Mucosa of descending colon (tissue), 3 donors: Measurements from ENCODE around the gene LPGAT1. TPM values are rescaled to one million over a fixed set of nuclear protein-coding genes. Genes with fewer than 3 reads are reported as not detected.

Experiments used
- ATAC-seq: fragments of 200-7000 bp; cut with Tn5 transposase; one replicate; pipeline ENCODE4 v1.9.1; 2020; ENCODE audit warnings: mild to moderate bottlenecking, moderate library complexity
- DNase-seq, 3 donors: peaks; one replicate each; pipeline ENCODE4 v3.0.0-alpha.2; 2020
- H3K36me3 ChIP-seq: fragments of 200-600 bp; one replicate; pipeline ENCODE4 v1.8.0; 2021; ENCODE audit warnings: low read depth, mild to moderate bottlenecking
- H3K4me1 ChIP-seq: fragments of 200-600 bp; one replicate; pipeline ENCODE4 v1.8.0; 2021; ENCODE audit warnings: low read depth, mild to moderate bottlenecking
- H3K4me3 ChIP-seq: fragments of 200-600 bp; one replicate; pipeline ENCODE4 v1.8.0; 2021; ENCODE audit warnings: mild to moderate bottlenecking
- H3K9me3 ChIP-seq: fragments of 200-600 bp; one replicate; pipeline ENCODE4 v1.8.0; 2021; ENCODE audit warnings: mild to moderate bottlenecking
- intact Hi-C, 2 donors: fragments of 100-400 bp; cut with DNase I in 1 of 2; cut with micrococcal nuclease in 1 of 2; formaldehyde crosslinking; loops; one replicate each; pipeline versions ENCODE4 v1.11.0 to v1.11.1; 2022; cut with DNase I, micrococcal nuclease
- total RNA-seq, 3 donors: library from RNA; stranded (reverse); fragmentation: NEBNext Ultra II Directional in 2 of 3; extraction: Animal tissue kit (Norgen Biotek cat#: 25700) in 2 of 3; gene quantifications; one replicate each; pipeline versions ENCODE4 v1.2.1 to v1.2.4, GENCODE V29; 2021 to 2023
- TF ChIP-seq, protein P1 (sequence below): fragments of 200-600 bp; IDR thresholded peaks from one replicate; pipeline ENCODE4 v1.8.0; 2022; ENCODE audit warnings: antibody characterized with exemption, mild to moderate bottlenecking
- donor health status: DM: no; HTN: no; CAD: no; lungs with moderate emphysema.
- donor health status: DM: no; HTN: no; CAD: no.
- donor health status: DM: no; HTN: yes; CAD: no.

Gene LPGAT1
- total RNA-seq, 3 donors from 2014 or later: 27.5 to 42.1 (median 34.2) TPM

DNA sequence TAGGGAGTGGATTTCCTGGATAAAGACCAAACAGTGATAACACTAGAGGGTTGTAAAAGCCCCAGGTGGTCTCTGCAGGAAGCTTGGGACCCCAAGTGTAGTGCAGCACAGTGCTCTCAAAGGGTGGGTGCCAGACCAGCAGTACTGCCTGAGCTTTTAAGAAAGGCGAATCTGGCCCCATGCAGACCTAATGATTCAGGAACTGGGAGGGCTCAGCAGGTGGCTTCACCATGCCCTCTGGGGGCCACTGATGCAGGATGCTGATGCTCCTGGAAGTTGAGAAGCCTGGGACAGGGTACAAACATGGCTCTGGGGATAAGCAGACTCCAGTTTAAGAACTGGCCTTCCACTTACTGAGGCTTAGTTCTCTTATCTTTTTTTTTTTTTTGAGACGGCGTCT lies 126.0 kb downstream of the LPGAT1 start:
- intact Hi-C loops: no loop called here
- no peak for DNase-seq

DNA sequence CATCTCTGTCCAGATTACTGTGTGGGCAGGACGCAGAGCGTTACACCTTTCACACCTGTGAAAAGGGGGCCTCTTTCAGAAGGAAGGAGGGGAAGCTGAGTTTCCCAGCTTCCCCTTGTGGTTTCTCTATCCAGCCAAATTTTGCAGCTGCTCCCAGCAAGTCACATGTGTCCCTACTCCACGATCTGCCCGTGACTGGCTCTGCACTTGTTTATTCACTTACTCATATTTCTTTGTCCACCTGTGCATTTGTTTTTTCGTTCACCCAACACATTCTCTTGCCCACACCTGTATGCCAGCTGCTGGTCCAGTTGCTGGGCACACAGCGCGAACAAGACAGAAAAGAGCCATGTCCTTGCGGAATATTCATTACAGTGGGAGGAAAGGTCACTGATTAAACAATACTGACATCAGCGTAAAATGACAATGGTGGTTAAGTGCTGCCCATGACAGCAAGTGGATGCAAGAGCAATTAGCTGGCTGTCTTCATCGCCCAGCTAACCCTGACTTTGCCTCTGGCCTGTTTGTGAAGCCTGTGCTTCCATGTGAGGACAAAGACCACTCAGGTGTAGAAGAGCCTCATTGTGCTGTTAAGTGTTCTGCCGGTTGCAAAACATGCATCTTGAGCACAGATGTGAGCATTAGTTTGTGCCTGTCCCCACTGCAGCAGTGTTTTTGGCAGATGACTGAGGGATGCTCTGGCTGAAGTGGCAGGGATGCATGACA lies 126.6 kb downstream of the LPGAT1 start:
- Histone ChIP-seq H3K4me3 (no peak overlapping the region), H3K4me1 (no peaks in the 10 kb centered on the region), H3K36me3 (no peaks in the 10 kb centered on the region), H3K9me3 (no peaks in the 10 kb centered on the region)
- intact Hi-C loops: no loop called here
- DNase-seq (no peak), ATAC-seq (no peak)
- TF ChIP-seq, protein P1, sequence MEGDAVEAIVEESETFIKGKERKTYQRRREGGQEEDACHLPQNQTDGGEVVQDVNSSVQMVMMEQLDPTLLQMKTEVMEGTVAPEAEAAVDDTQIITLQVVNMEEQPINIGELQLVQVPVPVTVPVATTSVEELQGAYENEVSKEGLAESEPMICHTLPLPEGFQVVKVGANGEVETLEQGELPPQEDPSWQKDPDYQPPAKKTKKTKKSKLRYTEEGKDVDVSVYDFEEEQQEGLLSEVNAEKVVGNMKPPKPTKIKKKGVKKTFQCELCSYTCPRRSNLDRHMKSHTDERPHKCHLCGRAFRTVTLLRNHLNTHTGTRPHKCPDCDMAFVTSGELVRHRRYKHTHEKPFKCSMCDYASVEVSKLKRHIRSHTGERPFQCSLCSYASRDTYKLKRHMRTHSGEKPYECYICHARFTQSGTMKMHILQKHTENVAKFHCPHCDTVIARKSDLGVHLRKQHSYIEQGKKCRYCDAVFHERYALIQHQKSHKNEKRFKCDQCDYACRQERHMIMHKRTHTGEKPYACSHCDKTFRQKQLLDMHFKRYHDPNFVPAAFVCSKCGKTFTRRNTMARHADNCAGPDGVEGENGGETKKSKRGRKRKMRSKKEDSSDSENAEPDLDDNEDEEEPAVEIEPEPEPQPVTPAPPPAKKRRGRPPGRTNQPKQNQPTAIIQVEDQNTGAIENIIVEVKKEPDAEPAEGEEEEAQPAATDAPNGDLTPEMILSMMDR: no peak

More for the DNA sequence above, 126.0 kb downstream of the LPGAT1 start:
- no peak overlapping the region for H3K4me3 ChIP-seq
- no peaks in the 10 kb centered on the region for H3K36me3 ChIP-seq
- no peaks in the 10 kb centered on the region for H3K9me3 ChIP-seq
- ATAC-seq: no peak
- TF ChIP-seq, protein P1: no peak
- H3K4me1 ChIP-seq: no peaks in the 10 kb centered on the region

DNA sequence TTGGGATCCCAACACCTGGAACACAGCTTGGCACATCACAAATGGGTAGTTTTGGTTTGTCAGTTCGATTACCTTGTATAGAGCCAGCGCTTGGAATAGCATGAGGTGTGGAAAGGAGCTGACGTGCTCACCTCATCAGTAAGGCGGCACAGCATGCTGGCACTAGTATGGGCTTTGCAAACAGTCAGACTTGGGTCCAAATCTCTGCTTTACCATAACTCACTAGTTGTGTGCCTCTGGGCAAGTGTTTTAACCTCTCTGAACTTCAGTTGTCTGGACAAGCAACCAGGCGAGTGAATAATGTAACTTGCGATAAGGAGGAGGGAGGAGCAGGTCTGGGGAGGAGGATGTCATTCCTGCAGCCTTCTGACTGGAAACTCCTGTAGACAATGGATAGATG lies 128.8 kb downstream of the LPGAT1 start:
- Histone ChIP-seq H3K9me3 (no peaks in the 10 kb centered on the region), H3K4me3 (no peak overlapping the region), H3K36me3 (no peaks in the 10 kb centered on the region), H3K4me1 (peaks cover 3% of the 10 kb centered on the region)
- intact Hi-C loops: no loop called here
- ATAC-seq (no peak), DNase-seq (no peak)
- TF ChIP-seq, protein P1: no peak

DNA sequence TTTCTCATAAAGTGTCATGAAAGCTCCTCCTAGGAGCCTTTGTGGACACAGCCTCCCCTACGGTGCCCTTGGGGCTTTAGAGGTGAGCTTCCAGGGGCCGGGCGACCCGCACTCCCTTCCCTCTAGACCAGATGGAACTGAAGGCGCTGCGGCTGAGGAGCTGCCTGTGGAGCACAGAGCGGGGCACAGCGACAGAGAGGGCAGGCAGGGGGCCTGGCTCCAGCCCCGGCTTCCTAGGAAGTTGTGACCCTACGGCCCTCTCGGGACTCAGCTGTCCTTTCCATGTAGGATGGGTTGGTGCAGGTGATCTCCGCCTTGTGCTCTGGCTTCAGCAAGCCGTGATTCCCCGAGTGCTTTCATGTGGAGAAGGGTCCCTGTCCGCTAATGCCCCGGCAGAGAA lies 131.5 kb downstream of the LPGAT1 start:
- H3K9me3 ChIP-seq: no peaks in the 10 kb centered on the region
- no peak for DNase-seq
- no peak overlapping the region for H3K4me3 ChIP-seq
- H3K4me1 ChIP-seq: peaks cover 3% of the 10 kb centered on the region
- no peaks in the 10 kb centered on the region for H3K36me3 ChIP-seq
- intact Hi-C loops: no loop called here
- TF ChIP-seq, protein P1: no peak
- ATAC-seq: no peak

DNA sequence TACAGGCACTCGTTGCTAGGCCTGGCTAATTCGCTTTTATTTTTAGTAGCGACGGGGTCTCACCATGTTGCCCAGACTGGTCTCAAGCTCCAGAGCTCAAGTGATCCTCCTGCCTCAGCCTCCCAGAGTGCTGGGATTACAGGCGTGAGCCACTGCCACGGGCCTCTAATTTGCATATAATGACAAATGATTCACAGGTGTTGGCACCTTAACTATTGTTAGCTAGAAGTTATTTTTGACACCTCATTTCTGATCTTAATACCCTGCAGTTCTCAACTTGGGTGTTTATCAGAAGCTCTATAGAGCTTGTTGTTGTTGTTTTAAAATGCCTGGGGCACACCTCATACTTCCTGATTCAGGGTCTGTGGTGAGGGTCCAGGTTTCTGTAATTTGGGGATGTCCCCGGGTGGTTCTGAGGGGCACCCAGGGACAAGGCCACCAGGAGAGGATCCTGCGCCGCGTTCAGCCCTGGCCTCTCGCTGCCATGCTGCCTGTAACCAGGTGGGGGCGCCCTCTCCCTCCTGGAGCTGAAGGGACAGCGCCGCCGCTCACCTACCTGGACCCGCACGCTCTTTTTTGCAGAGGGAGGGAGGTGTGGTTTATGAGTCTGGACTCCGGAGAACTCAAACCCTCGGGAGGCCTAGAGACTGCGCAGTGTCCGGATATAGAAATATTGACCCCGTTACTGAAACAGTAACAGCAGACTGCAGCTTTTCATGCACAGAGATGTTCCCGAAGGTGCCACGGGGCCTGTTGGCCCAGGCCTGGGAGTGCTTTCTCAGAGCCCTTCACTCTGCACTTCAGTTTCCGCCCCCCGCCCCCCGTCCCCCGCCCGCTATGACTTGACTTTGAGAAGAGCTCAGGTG lies 132.2 kb downstream of the LPGAT1 start:
- no peaks in the 10 kb centered on the region for H3K36me3 ChIP-seq
- peak; percentile 98 for ATAC-seq

More for the DNA sequence above, 132.2 kb downstream of the LPGAT1 start:
- intact Hi-C loops: no loop called here
- Histone ChIP-seq H3K4me3 (no peak overlapping the region), H3K4me1 (peaks cover 3% of the 10 kb centered on the region), H3K9me3 (no peaks in the 10 kb centered on the region)
- TF ChIP-seq, protein P1: peak; percentile 91
- DNase-seq: peak; percentile 86 to 90 (median 89)
